Fibroblast of lung (primary cell): ENCODE measurements around the gene SNRK. TPM values are rescaled to one million over a fixed set of nuclear protein-coding genes. Genes with fewer than 3 reads are reported as not detected.
A peak's percentile ranks its signal among the peaks of the same experiment; 100 is the strongest.

Experiments used
- DNase-seq, 2 donors: peaks; one replicate each; pipeline versions ENCODE4 v3.0.0 to v3.0.0-alpha.2; 2010; ENCODE audit warnings: low read depth in 2 of 2
- H2AFZ ChIP-seq: 2 replicates; pipeline ENCODE4 v1.5.1; 2012; ENCODE audit warnings: low read length, control low read depth, inconsistent platforms
- H3K27ac ChIP-seq: 2 replicates; pipeline ENCODE4 v1.5.1; 2011; ENCODE audit warnings: low read length, control low read depth; ENCODE audit not compliant: insufficient read depth
- H3K27me3 ChIP-seq: 2 replicates; pipeline ENCODE4 v1.5.1; 2011; ENCODE audit warnings: mild to moderate bottlenecking, low read length; ENCODE audit not compliant: control insufficient read depth, insufficient read depth
- H3K36me3 ChIP-seq: 2 replicates; pipeline ENCODE4 v1.5.1; 2011; ENCODE audit warnings: low read length; ENCODE audit not compliant: control insufficient read depth, insufficient read depth
- H3K4me1 ChIP-seq: 2 replicates; pipeline ENCODE4 v1.5.1; 2011; ENCODE audit warnings: low read length; ENCODE audit not compliant: control insufficient read depth, insufficient read depth; ENCODE audit errors: extremely low read depth
- H3K4me2 ChIP-seq: 2 replicates; pipeline ENCODE4 v1.5.1; 2011; ENCODE audit warnings: low read length, control low read depth; ENCODE audit not compliant: insufficient read depth; ENCODE audit errors: extremely low read depth
- H3K4me3 ChIP-seq, 4 experiments: fragments of 200-600 bp in 1 of 4; sonication (generic) in 1 of 4; replicated peaks in 1 of 4; 2 replicates each; pipeline ENCODE4 v1.5.1; 2011 to 2016; ENCODE audit warnings: low read length in 4 of 4, low read depth in 3 of 4, mild to moderate bottlenecking in 3 of 4, control low read depth in 2 of 4, inconsistent platforms in 1 of 4, mixed read lengths in 1 of 4; ENCODE audit not compliant: insufficient read depth in 1 of 4; ENCODE audit errors: control extremely low read depth in 1 of 4
- H3K79me2 ChIP-seq: 2 replicates; pipeline ENCODE4 v1.5.1; 2012; ENCODE audit warnings: mild to moderate bottlenecking, low read length, inconsistent platforms; ENCODE audit not compliant: control insufficient read depth, insufficient read depth
- H3K9ac ChIP-seq: 2 replicates; pipeline ENCODE4 v1.5.1; 2011; ENCODE audit warnings: mild to moderate bottlenecking, low read length, control low read depth; ENCODE audit not compliant: insufficient read depth
- H3K9me3 ChIP-seq: 2 replicates; pipeline ENCODE4 v1.5.1; 2012; ENCODE audit warnings: low read depth, low read length; ENCODE audit not compliant: control insufficient read depth, insufficient read depth
- H4K20me1 ChIP-seq: 2 replicates; pipeline ENCODE4 v1.5.1; 2011; ENCODE audit warnings: low read length; ENCODE audit not compliant: control insufficient read depth, insufficient read depth; ENCODE audit errors: extremely low read depth
- CTCF ChIP-seq, 2 donors: IDR thresholded peaks in 1 of 2; conservative IDR thresholded peaks in 1 of 2; 1 replicate in 1 of 2; 2 replicates in 1 of 2; pipeline ENCODE4 v1.5.1; 2011 to 2012; ENCODE audit warnings: low read length in 2 of 2, control low read depth in 1 of 2, inconsistent platforms in 1 of 2, low read depth in 1 of 2, mild to moderate bottlenecking in 1 of 2
- EZH2 ChIP-seq: IDR thresholded peaks from 2 replicates; pipeline ENCODE4 v1.5.1; 2012; ENCODE audit warnings: low read length, control low read depth, mild to moderate bottlenecking; ENCODE audit errors: missing control alignments
- polyA plus RNA-seq, 2 donors: library from polyadenylated mRNA; depleted of rRNA in 1 of 2; stranded (reverse) in 1 of 2; unstranded in 1 of 2; fragments of >200 nt; gene quantifications; 2 replicates each; pipeline ENCODE4 v1.2.1, GENCODE V29; 2011 to 2012; ENCODE audit warnings: missing spikeins in 1 of 2
- total RNA-seq: library from RNA; depleted of rRNA; stranded (reverse); fragments of >200 nt; gene quantifications from 2 replicates; pipeline ENCODE4 v1.2.1, GENCODE V29; 2014

The SNRK gene
- total and polyA plus RNA-seq, 2 donors (not counting 1 experiment from before 2014, with no cell fraction given) = 11.9 to 22.6 TPM

- peak; percentile 18 to 33 for DNase-seq
- no peak overlapping the region for H3K4me2 ChIP-seq
- no peak overlapping the region for H2AFZ ChIP-seq
- H3K36me3 ChIP-seq = no peaks in the 10 kb centered on the region
- H3K9ac ChIP-seq = no peak overlapping the region
- H3K4me1 ChIP-seq = no peaks in the 10 kb centered on the region
- no peaks in the 10 kb centered on the region for H4K20me1 ChIP-seq
- no peak for TF ChIP-seq EZH2
- H3K9me3 ChIP-seq = no peaks in the 10 kb centered on the region
- no peaks in the 10 kb centered on the region for H3K79me2 ChIP-seq
- no peak overlapping the region for H3K4me3 ChIP-seq
- H3K27ac ChIP-seq = no peak overlapping the region
- H3K27me3 ChIP-seq = no peaks in the 10 kb centered on the region
Observed at GRCh38 chr3:43338295-43338694, 52.0 kb downstream of the SNRK start.

GRCh38 chr3:43340403-43340802 is 54.1 kb downstream of the SNRK start:
- no peaks in the 10 kb centered on the region for H3K79me2 ChIP-seq
- H3K27me3 ChIP-seq = no peaks in the 10 kb centered on the region
- no peak overlapping the region for H3K27ac ChIP-seq
- no peak overlapping the region for H3K4me2 ChIP-seq
- no peak overlapping the region for H3K9ac ChIP-seq
- no peaks in the 10 kb centered on the region for H3K9me3 ChIP-seq
- no peaks in the 10 kb centered on the region for H4K20me1 ChIP-seq
- no peaks in the 10 kb centered on the region for H3K36me3 ChIP-seq
- no peak for DNase-seq
- no peak overlapping the region for H2AFZ ChIP-seq
- H3K4me1 ChIP-seq = no peaks in the 10 kb centered on the region
- no peak overlapping the region for H3K4me3 ChIP-seq
- TF ChIP-seq EZH2 (no peak), CTCF (conservative IDR thresholded peaks at IDR 0.05 in 1 of 2, IDR thresholded peaks at IDR 0.05 in 1 of 2; ENCODE audit: low read depth in 1 of 2, low read length in 2 of 2) (no peak)

- Histone ChIP-seq H3K4me3 (no peak overlapping the region), H3K36me3 (no peaks in the 10 kb centered on the region), H3K79me2 (no peaks in the 10 kb centered on the region), H3K4me1 (peaks cover 2% of the 10 kb centered on the region), H3K9me3 (no peaks in the 10 kb centered on the region), H4K20me1 (no peaks in the 10 kb centered on the region), H3K9ac (no peak overlapping the region), H3K27me3 (no peaks in the 10 kb centered on the region), H3K27ac (no peak overlapping the region), H2AFZ (no peak overlapping the region), H3K4me2 (no peak overlapping the region)
- DNase-seq = no peak
- TF ChIP-seq CTCF (conservative IDR thresholded peaks at IDR 0.05 in 1 of 2, IDR thresholded peaks at IDR 0.05 in 1 of 2; ENCODE audit: low read depth in 1 of 2, low read length in 2 of 2) (no peak), EZH2 (no peak)
Observed at GRCh38 chr3:43341788-43342187, 55.4 kb downstream of the SNRK start.
